GM12872 (cell line): ENCODE data around the gene PI16.

Experiments used
- CTCF ChIP-seq: IDR thresholded peaks from 3 replicates; pipeline ENCODE4 v1.5.1; 2011; ENCODE audit warnings: low read depth, mild to moderate bottlenecking, low read length, moderate library complexity; ENCODE audit not compliant: insufficient read depth

The PI16 gene

GRCh38 chr6:37011656-37012378 lies 57.3 kb downstream of the PI16 start:
- TF ChIP-seq CTCF: no peak

GRCh38 chr6:37013516-37014491 lies 59.3 kb downstream of the PI16 start:
- no peak for TF ChIP-seq CTCF
